ENCODE results near the gene SOBP.

Gene SOBP

DNA sequence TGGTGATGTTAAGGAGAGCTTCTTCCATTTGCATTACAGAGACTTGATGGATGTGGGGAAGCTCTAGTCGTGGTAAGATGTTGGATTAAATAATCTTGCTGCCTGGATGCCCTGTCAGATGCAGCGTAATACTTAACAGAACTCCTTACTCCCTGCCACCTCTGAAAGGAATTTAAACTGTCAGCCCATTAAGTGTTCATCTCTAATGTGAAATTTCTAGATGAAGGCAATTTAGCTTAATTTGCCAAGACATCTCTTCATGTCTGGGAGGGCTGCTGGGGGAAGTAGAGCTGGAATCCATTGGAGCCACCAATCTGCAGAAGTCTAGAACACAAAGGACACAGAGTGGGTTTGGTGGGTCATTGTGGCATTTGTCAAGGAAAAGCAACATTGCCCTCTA is 64.4 kb downstream of the SOBP start:
- Histone ChIP-seq H2AFZ (ENCODE audit: low read length, unreplicated experiment) (no peak overlapping the region), H3K4me1 (ENCODE audit: control insufficient read depth, insufficient read depth, low read length, unreplicated experiment) (no peaks in the 10 kb centered on the region), H3K36me3 (ENCODE audit: insufficient read depth, low read length) (no peaks in the 10 kb centered on the region), H3K27ac (ENCODE audit: low read depth, low read length) (no peak overlapping the region), H3K79me2 (ENCODE audit: control insufficient read depth, insufficient read depth, low read length, unreplicated experiment) (no peaks in the 10 kb centered on the region), H3K27me3 (ENCODE audit: insufficient read depth, low read length) (0 out of 2 replicates have a peak, but pooled peaks cover 4% of the 10 kb centered on the region), H3K4me3 (ENCODE audit: low read depth, low read length) (no peak overlapping the region)

DNA sequence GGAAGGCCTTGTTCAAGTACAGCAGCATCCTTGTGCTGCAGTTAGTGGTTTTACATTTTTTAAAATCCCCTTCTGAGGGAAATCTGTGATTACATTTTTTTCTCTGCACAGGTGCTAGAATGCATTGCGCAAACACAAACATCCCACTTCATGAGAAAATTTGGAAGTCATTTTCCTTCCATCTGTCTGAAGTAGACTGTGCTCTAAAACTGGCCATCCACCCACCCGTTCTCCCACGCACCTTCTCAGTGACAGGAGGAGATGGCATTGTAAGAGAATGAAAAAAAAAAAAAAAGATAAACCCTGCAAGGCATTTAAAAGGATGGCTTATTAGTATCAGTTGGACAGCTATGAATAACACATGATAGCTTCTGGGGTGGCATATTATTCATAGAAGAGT is 65.0 kb downstream of the SOBP start:
- Histone ChIP-seq H2AFZ (ENCODE audit: low read length, unreplicated experiment) (no peak overlapping the region), H3K4me1 (ENCODE audit: control insufficient read depth, insufficient read depth, low read length, unreplicated experiment) (no peaks in the 10 kb centered on the region)

DNA sequence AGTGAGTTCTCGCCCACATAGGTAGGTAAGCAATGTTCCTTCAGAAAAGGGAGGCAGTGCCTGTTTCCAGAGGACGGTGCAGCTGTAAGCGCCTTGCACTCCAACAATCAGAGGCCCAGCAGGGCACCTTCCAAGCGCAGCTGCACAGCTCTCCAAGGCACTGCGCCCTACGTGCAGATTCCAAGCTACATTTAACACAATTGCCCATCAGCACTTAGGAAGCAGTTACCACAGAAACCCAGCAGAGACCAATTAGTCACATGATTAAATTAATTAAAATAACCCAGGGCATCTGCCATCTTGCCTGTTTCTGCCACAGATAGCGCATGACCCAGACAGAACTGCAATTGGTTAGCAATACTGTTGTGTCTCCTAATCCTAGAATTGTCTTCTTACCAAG is 65.5 kb downstream of the SOBP start:
- Histone ChIP-seq H3K79me2 (ENCODE audit: control insufficient read depth, insufficient read depth, low read length, unreplicated experiment) (no peaks in the 10 kb centered on the region), H2AFZ (ENCODE audit: low read length, unreplicated experiment) (no peak overlapping the region), H3K4me3 (ENCODE audit: low read depth, low read length) (no peak overlapping the region), H3K36me3 (ENCODE audit: insufficient read depth, low read length) (no peaks in the 10 kb centered on the region), H3K27me3 (ENCODE audit: insufficient read depth, low read length) (peaks cover 13% of the 10 kb centered on the region; the same call in 1 of the 2 replicates), H3K4me1 (ENCODE audit: control insufficient read depth, insufficient read depth, low read length, unreplicated experiment) (no peaks in the 10 kb centered on the region), H3K27ac (ENCODE audit: low read depth, low read length) (no peak overlapping the region)

More for the DNA sequence above, 65.0 kb downstream of the SOBP start:
- Histone ChIP-seq H3K27me3 (ENCODE audit: insufficient read depth, low read length) (peaks cover 9% of the 10 kb centered on the region; the same call in 1 of the 2 replicates), H3K4me3 (ENCODE audit: low read depth, low read length) (no peak overlapping the region), H3K36me3 (ENCODE audit: insufficient read depth, low read length) (no peaks in the 10 kb centered on the region), H3K27ac (ENCODE audit: low read depth, low read length) (no peak overlapping the region), H3K79me2 (ENCODE audit: control insufficient read depth, insufficient read depth, low read length, unreplicated experiment) (no peaks in the 10 kb centered on the region)

GRCh38 chr6:107556082-107556481 is 66.2 kb downstream of the SOBP start:
- H3K27me3 ChIP-seq (ENCODE audit: insufficient read depth, low read length), result peaks cover 13% of the 10 kb centered on the region; the same call in 1 of the 2 replicates
- no peak overlapping the region for H2AFZ ChIP-seq (ENCODE audit: low read length, unreplicated experiment)
- no peak overlapping the region for H3K27ac ChIP-seq (ENCODE audit: low read depth, low read length)
- H3K4me1 ChIP-seq (ENCODE audit: control insufficient read depth, insufficient read depth, low read length, unreplicated experiment), result no peaks in the 10 kb centered on the region
- H3K4me3 ChIP-seq (ENCODE audit: low read depth, low read length), result no peak overlapping the region
- H3K36me3 ChIP-seq (ENCODE audit: insufficient read depth, low read length), result no peaks in the 10 kb centered on the region
- H3K79me2 ChIP-seq (ENCODE audit: control insufficient read depth, insufficient read depth, low read length, unreplicated experiment), result no peaks in the 10 kb centered on the region

DNA sequence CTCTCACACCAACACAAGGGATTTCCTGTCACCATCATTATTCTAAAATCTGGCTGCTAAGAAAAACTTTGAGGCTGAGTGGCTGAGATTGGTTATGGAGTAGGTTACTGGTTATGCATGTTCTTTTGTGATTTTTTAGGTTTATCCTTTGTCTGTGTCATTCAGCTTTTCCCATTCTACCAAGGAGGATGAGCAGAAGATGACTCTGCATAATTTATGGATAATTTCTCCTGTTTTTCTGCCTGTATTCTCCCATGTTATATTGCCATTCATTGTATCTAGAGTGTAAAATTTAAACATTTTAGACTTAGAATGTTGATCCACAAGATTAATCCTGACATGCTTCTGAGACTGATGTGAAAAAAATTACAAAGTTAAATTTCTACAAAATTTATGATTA is 67.8 kb downstream of the SOBP start:
- no peak overlapping the region for H2AFZ ChIP-seq (ENCODE audit: low read length, unreplicated experiment)
- H3K4me1 ChIP-seq (ENCODE audit: control insufficient read depth, insufficient read depth, low read length, unreplicated experiment), result no peaks in the 10 kb centered on the region
- no peaks in the 10 kb centered on the region for H3K79me2 ChIP-seq (ENCODE audit: control insufficient read depth, insufficient read depth, low read length, unreplicated experiment)
- H3K27ac ChIP-seq (ENCODE audit: low read depth, low read length), result no peak overlapping the region
- H3K27me3 ChIP-seq (ENCODE audit: insufficient read depth, low read length), result peaks cover 13% of the 10 kb centered on the region; the same call in 1 of the 2 replicates
- no peak overlapping the region for H3K4me3 ChIP-seq (ENCODE audit: low read depth, low read length)
- no peaks in the 10 kb centered on the region for H3K36me3 ChIP-seq (ENCODE audit: insufficient read depth, low read length)

DNA sequence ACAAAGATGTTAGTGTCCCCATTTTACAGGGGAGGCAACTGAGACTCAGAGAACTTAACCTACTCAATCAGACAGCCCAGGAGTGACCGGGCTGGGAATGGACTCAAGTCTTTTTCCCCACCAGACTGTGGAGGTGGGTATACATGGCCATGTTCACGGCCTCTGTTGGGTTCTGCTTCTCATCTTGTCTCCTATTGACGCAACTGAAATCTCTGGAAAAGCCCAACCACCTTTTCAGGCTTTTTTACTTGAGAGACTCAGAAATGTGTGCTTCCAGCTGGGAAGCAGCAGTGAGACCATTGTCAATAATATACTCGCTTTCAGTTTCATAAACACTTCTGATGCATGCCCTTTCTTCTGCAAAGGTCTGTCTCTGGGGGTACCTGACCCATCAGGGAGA is 70.7 kb downstream of the SOBP start:
- H3K27me3 ChIP-seq (ENCODE audit: insufficient read depth, low read length), result peaks cover 29% of the 10 kb centered on the region; the same call in 1 of the 2 replicates
- H3K36me3 ChIP-seq (ENCODE audit: insufficient read depth, low read length), result no peaks in the 10 kb centered on the region
- no peak overlapping the region for H2AFZ ChIP-seq (ENCODE audit: low read length, unreplicated experiment)
- H3K79me2 ChIP-seq (ENCODE audit: control insufficient read depth, insufficient read depth, low read length, unreplicated experiment), result no peaks in the 10 kb centered on the region
- no peaks in the 10 kb centered on the region for H3K4me1 ChIP-seq (ENCODE audit: control insufficient read depth, insufficient read depth, low read length, unreplicated experiment)
- H3K27ac ChIP-seq (ENCODE audit: low read depth, low read length), result no peak overlapping the region
- no peak overlapping the region for H3K4me3 ChIP-seq (ENCODE audit: low read depth, low read length)

- Histone ChIP-seq H3K79me2 (ENCODE audit: control insufficient read depth, insufficient read depth, low read length, unreplicated experiment) (no peaks in the 10 kb centered on the region), H3K36me3 (ENCODE audit: insufficient read depth, low read length) (no peaks in the 10 kb centered on the region), H3K4me3 (ENCODE audit: low read depth, low read length) (no peak overlapping the region), H2AFZ (ENCODE audit: low read length, unreplicated experiment) (no peak overlapping the region), H3K27ac (ENCODE audit: low read depth, low read length) (no peak overlapping the region), H3K27me3 (ENCODE audit: insufficient read depth, low read length) (peaks cover 32% of the 10 kb centered on the region; the same call in 1 of the 2 replicates), H3K4me1 (ENCODE audit: control insufficient read depth, insufficient read depth, low read length, unreplicated experiment) (no peaks in the 10 kb centered on the region)
These were observed 71.4 kb downstream of the SOBP start for GRCh38 chr6:107561306-107561705.

DNA sequence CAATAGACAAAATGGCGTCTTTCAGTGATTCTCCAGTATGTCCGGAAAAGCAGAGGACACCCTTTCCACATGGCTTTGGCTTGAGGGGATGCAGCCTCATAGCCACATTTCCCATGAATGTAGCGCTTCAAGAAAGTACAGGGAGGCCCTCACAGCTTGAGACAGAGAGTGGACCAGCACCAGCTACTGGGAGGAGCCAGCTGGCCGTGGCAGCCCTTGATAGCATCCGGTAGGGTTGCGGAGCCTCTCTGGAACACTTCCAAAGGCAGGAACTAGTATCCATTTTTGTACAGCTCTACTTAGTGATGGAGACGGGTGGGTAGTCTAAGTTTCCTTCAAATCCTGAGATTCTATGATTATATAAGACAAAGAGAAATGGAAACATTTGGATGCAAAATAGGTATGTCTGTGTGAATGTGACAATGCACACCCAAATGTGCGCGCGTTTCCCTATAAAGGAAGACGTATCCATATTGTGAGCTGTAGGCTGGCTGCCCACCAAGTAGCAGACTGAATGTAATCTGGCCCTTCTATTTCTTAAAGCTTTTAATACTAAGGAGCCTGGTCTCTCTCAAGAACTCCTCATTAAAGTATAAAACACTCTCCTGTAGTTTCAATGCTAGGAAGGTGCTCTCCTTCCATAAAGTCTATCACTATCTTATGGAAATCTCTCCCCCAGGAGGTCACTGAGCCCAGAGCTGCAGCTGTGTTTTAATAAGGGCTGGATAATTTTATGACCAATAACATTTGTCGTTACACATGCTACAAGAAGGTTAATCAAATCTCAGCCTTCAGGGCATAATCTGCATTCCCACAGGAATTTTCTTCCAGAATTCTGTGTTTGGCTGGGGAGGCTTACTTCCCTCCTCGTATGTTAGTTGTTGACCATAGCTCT is 74.0 kb downstream of the SOBP start:
- Histone ChIP-seq H3K27ac (ENCODE audit: low read depth, low read length) (no peak overlapping the region), H3K4me1 (ENCODE audit: control insufficient read depth, insufficient read depth, low read length, unreplicated experiment) (no peaks in the 10 kb centered on the region), H3K4me3 (ENCODE audit: low read depth, low read length) (no peak overlapping the region), H3K36me3 (ENCODE audit: insufficient read depth, low read length) (no peaks in the 10 kb centered on the region), H3K27me3 (ENCODE audit: insufficient read depth, low read length) (peaks cover 41% of the 10 kb centered on the region), H3K79me2 (ENCODE audit: control insufficient read depth, insufficient read depth, low read length, unreplicated experiment) (no peaks in the 10 kb centered on the region), H2AFZ (ENCODE audit: low read length, unreplicated experiment) (no peak overlapping the region)

DNA sequence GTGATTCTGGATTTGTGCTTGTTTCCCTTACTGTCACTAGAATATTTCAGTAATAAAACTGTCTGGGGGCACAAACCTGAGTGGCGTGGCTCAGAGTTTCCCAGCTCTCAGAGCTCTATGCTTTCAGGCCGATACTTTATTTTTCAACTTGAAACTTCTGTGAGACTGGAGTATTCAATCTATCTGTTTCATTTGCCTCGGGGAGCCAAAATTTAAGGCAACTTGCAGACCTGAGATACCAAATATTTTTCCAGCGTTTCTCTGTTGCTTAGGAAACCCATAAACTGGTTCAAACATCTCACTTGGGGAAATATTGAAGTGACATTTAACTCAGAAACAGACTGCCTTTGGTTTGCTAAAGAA is 74.7 kb downstream of the SOBP start:
- no peaks in the 10 kb centered on the region for H3K36me3 ChIP-seq (ENCODE audit: insufficient read depth, low read length)
- no peaks in the 10 kb centered on the region for H3K79me2 ChIP-seq (ENCODE audit: control insufficient read depth, insufficient read depth, low read length, unreplicated experiment)
- H3K27me3 ChIP-seq (ENCODE audit: insufficient read depth, low read length), result peaks cover 46% of the 10 kb centered on the region
- no peak overlapping the region for H3K4me3 ChIP-seq (ENCODE audit: low read depth, low read length)
- no peaks in the 10 kb centered on the region for H3K4me1 ChIP-seq (ENCODE audit: control insufficient read depth, insufficient read depth, low read length, unreplicated experiment)
- no peak overlapping the region for H3K27ac ChIP-seq (ENCODE audit: low read depth, low read length)
- H2AFZ ChIP-seq (ENCODE audit: low read length, unreplicated experiment), result no peak overlapping the region

GRCh38 chr6:107565165-107565723 is 75.3 kb downstream of the SOBP start:
- Histone ChIP-seq H3K79me2 (ENCODE audit: control insufficient read depth, insufficient read depth, low read length, unreplicated experiment) (no peaks in the 10 kb centered on the region), H3K27me3 (ENCODE audit: insufficient read depth, low read length) (peaks cover 41% of the 10 kb centered on the region), H2AFZ (ENCODE audit: low read length, unreplicated experiment) (no peak overlapping the region), H3K4me1 (ENCODE audit: control insufficient read depth, insufficient read depth, low read length, unreplicated experiment) (no peaks in the 10 kb centered on the region), H3K4me3 (ENCODE audit: low read depth, low read length) (no peak overlapping the region), H3K27ac (ENCODE audit: low read depth, low read length) (no peak overlapping the region), H3K36me3 (ENCODE audit: insufficient read depth, low read length) (no peaks in the 10 kb centered on the region)

DNA sequence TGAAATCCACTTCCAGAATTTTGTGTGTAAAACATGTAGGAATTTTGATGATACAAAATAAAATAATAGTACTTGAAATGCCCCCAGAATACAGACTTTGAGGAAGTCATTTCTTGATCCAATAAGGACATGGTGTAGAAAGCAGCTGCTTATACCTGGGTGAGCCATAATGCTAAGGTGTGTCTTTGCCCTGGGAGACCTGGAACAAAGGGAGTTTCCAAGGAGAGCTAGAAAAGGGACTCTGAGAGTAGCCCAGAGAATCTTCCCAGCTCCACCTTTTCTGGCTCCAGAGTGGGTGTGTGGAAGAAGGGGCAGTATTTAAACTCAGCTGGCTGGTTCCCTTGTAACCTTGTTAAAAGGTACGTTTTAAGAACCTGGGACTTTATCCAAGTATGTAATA is 77.7 kb downstream of the SOBP start:
- Histone ChIP-seq H3K27ac (ENCODE audit: low read depth, low read length) (no peak overlapping the region), H3K27me3 (ENCODE audit: insufficient read depth, low read length) (peaks cover 55% of the 10 kb centered on the region), H3K4me1 (ENCODE audit: control insufficient read depth, insufficient read depth, low read length, unreplicated experiment) (no peaks in the 10 kb centered on the region), H3K36me3 (ENCODE audit: insufficient read depth, low read length) (no peaks in the 10 kb centered on the region), H3K79me2 (ENCODE audit: control insufficient read depth, insufficient read depth, low read length, unreplicated experiment) (no peaks in the 10 kb centered on the region), H3K4me3 (ENCODE audit: low read depth, low read length) (no peak overlapping the region), H2AFZ (ENCODE audit: low read length, unreplicated experiment) (no peak overlapping the region)

Measured in ACC112 (cell line).